ENCODE measurements around the gene TBL1Y.

The TBL1Y gene

GRCh38 chrY:7092836-7093235, 182.3 kb downstream of the TBL1Y start:
- no peak for DNase-seq

- DNase-seq: no peak
These were observed 183.9 kb downstream of the TBL1Y start for GRCh38 chrY:7094365-7094764.

- DNase-seq: no peak
These were observed 186.5 kb downstream of the TBL1Y start for GRCh38 chrY:7097021-7097420.

- no peak for DNase-seq
These were observed 189.2 kb downstream of the TBL1Y start for GRCh38 chrY:7099742-7100141.

GRCh38 chrY:7102680-7103079, 192.2 kb downstream of the TBL1Y start:
- DNase-seq: no peak

- DNase-seq: no peak
These were observed 196.7 kb downstream of the TBL1Y start for GRCh38 chrY:7107179-7107578.

- no peak for DNase-seq
These were observed 199.6 kb downstream of the TBL1Y start for GRCh38 chrY:7110086-7110485.

- no peak for DNase-seq
These were observed 205.4 kb downstream of the TBL1Y start for GRCh38 chrY:7115871-7116270.

- no peak for DNase-seq
These were observed 211.7 kb downstream of the TBL1Y start for GRCh38 chrY:7122202-7122601.

- DNase-seq: no peak
These were observed 214.9 kb downstream of the TBL1Y start for GRCh38 chrY:7125136-7126056.

- no peak for DNase-seq
These were observed 217.7 kb downstream of the TBL1Y start for GRCh38 chrY:7128211-7128610.
